H9 (cell line): ENCODE data around the gene NKG7. TPM values are rescaled to one million over a fixed set of nuclear protein-coding genes. Genes with fewer than 3 reads are reported as not detected.

ENCODE experiments used
- DNase-seq: peaks from one replicate; pipeline ENCODE4 v3.0.0-alpha.2; 2017
- H2AFZ ChIP-seq: one replicate; pipeline ENCODE4 v1.6.1; 2013; ENCODE audit warnings: mild to moderate bottlenecking, low read length, control low read depth, moderate library complexity
- H2AK5ac ChIP-seq: 2 replicates; pipeline ENCODE4 v1.6.1; 2013; ENCODE audit warnings: low read length, control low read depth, mixed read lengths; ENCODE audit not compliant: insufficient read length
- H2BK120ac ChIP-seq: one replicate; pipeline ENCODE4 v1.6.1; 2013; ENCODE audit warnings: low read depth, mild to moderate bottlenecking, low read length, control low read depth, inconsistent platforms; ENCODE audit not compliant: poor library complexity, severe bottlenecking
- H2BK12ac ChIP-seq: 2 replicates; pipeline ENCODE4 v1.6.1; 2013; ENCODE audit warnings: low read length, control low read depth, mixed read lengths, low read depth; ENCODE audit not compliant: insufficient read length
- H2BK15ac ChIP-seq: 2 replicates; pipeline ENCODE4 v1.6.1; 2013; ENCODE audit warnings: low read depth, low read length, control low read depth
- H2BK20ac ChIP-seq: one replicate; pipeline ENCODE4 v1.6.1; 2013; ENCODE audit warnings: low read depth, mild to moderate bottlenecking, low read length, control low read depth, inconsistent platforms; ENCODE audit not compliant: poor library complexity, severe bottlenecking
- H2BK5ac ChIP-seq: 2 replicates; pipeline ENCODE4 v1.6.1; 2013; ENCODE audit warnings: low read length, control low read depth, mixed read lengths; ENCODE audit not compliant: insufficient read length
- H3K14ac ChIP-seq: 2 replicates; pipeline ENCODE4 v1.6.1; 2013; ENCODE audit warnings: low read length, control low read depth; ENCODE audit not compliant: insufficient read depth
- H3K18ac ChIP-seq: 2 replicates; pipeline ENCODE4 v1.6.1; 2013; ENCODE audit warnings: low read depth, mild to moderate bottlenecking, mixed read lengths, low read length, control low read depth; ENCODE audit not compliant: insufficient read length
- H3K23ac ChIP-seq: 2 replicates; pipeline ENCODE4 v1.6.1; 2013; ENCODE audit warnings: low read length, control low read depth, mixed read lengths, low read depth; ENCODE audit not compliant: insufficient read length
- H3K23me2 ChIP-seq: 2 replicates; pipeline ENCODE4 v1.6.1; 2013; ENCODE audit warnings: low read depth, mild to moderate bottlenecking, mixed read lengths, low read length, control low read depth; ENCODE audit not compliant: insufficient read length, poor library complexity, severe bottlenecking
- H3K27ac ChIP-seq: 2 replicates; pipeline ENCODE4 v1.5.1; 2013; ENCODE audit warnings: low read length, control low read depth, mixed read lengths, low read depth; ENCODE audit not compliant: insufficient read length
- H3K27me3 ChIP-seq: 2 replicates; pipeline ENCODE4 v1.6.1; 2013; ENCODE audit warnings: low read length, control low read depth, inconsistent platforms; ENCODE audit not compliant: insufficient read depth
- H3K4ac ChIP-seq: 2 replicates; pipeline ENCODE4 v1.6.1; 2013; ENCODE audit warnings: low read depth, mild to moderate bottlenecking, control low read depth, inconsistent platforms, low read length, moderate library complexity
- H3K4me1 ChIP-seq: 2 replicates; pipeline ENCODE4 v1.6.1; 2013; ENCODE audit warnings: low read length, control low read depth, inconsistent platforms; ENCODE audit not compliant: insufficient read depth
- H3K4me2 ChIP-seq: 2 replicates; pipeline ENCODE4 v1.6.1; 2013; ENCODE audit warnings: low read length, control low read depth, mixed read lengths; ENCODE audit not compliant: insufficient read length, insufficient read depth
- H3K56ac ChIP-seq: 2 replicates; pipeline ENCODE4 v1.6.1; 2013; ENCODE audit warnings: low read depth, mild to moderate bottlenecking, mixed read lengths, low read length, control low read depth; ENCODE audit not compliant: insufficient read length
- H3K79me1 ChIP-seq: 2 replicates; pipeline ENCODE4 v1.6.1; 2013; ENCODE audit warnings: low read depth, mild to moderate bottlenecking, moderate library complexity, low read length, control low read depth, inconsistent platforms; ENCODE audit not compliant: insufficient read depth, poor library complexity, severe bottlenecking
- H3K79me2 ChIP-seq: 2 replicates; pipeline ENCODE4 v1.6.1; 2013; ENCODE audit warnings: low read length, control low read depth, inconsistent platforms; ENCODE audit not compliant: insufficient read depth
- H3K9ac ChIP-seq: 2 replicates; pipeline ENCODE4 v1.6.1; 2013; ENCODE audit warnings: low read length, control low read depth, mixed read lengths; ENCODE audit not compliant: insufficient read length; ENCODE audit errors: extremely low read depth
- H3K9me3 ChIP-seq: one replicate; pipeline ENCODE4 v1.6.1; 2013; ENCODE audit warnings: low read depth, low read length, inconsistent platforms; ENCODE audit not compliant: control insufficient read depth
- H3T11ph ChIP-seq: one replicate; pipeline ENCODE4 v1.6.1; 2013; ENCODE audit warnings: mild to moderate bottlenecking, low read length, control low read depth, inconsistent platforms
- H4K20me1 ChIP-seq: one replicate; pipeline ENCODE4 v1.6.1; 2013; ENCODE audit not compliant: control insufficient read depth, insufficient read length, insufficient read depth
- H4K5ac ChIP-seq: 2 replicates; pipeline ENCODE4 v1.6.1; 2013; ENCODE audit warnings: low read depth, mild to moderate bottlenecking, mixed read lengths, low read length, control low read depth; ENCODE audit not compliant: insufficient read length
- H4K8ac ChIP-seq: replicated peaks from 2 replicates; pipeline ENCODE4 v1.6.1; 2013; ENCODE audit warnings: low read length, control low read depth, mixed read lengths, low read depth; ENCODE audit not compliant: insufficient read length
- H4K91ac ChIP-seq: 2 replicates; pipeline ENCODE4 v1.6.1; 2013; ENCODE audit warnings: low read depth, mild to moderate bottlenecking, moderate library complexity, mixed read lengths, low read length, control low read depth; ENCODE audit not compliant: insufficient read length
- H3K27ac Mint-ChIP-seq, 3 experiments: 2 replicates in 2 of 3; 3 replicates in 1 of 3; pipeline ENCODE4 v1.8.0; 2020 to 2021; ENCODE audit warnings: mixed read lengths in 3 of 3, mild to moderate bottlenecking in 1 of 3, moderate library complexity in 1 of 3
- H3K27me3 Mint-ChIP-seq: 2 replicates; pipeline ENCODE4 v1.8.0; 2021; ENCODE audit warnings: low read depth, mild to moderate bottlenecking, moderate library complexity, mixed read lengths
- H3K36me3 Mint-ChIP-seq, 3 experiments: 2 replicates in 2 of 3; 3 replicates in 1 of 3; pipeline ENCODE4 v1.8.0; 2020 to 2021; ENCODE audit warnings: low read depth in 3 of 3, mixed read lengths in 3 of 3; ENCODE audit not compliant: insufficient read depth in 1 of 3
- H3K4me1 Mint-ChIP-seq, 2 experiments: 2 replicates each; pipeline ENCODE4 v1.8.0; 2020; ENCODE audit warnings: mixed read lengths in 2 of 2
- H3K4me3 Mint-ChIP-seq, 2 experiments: 2 replicates in 1 of 2; 3 replicates in 1 of 2; pipeline ENCODE4 v1.8.0; 2020 to 2021; ENCODE audit warnings: mild to moderate bottlenecking in 2 of 2, mixed read lengths in 2 of 2, moderate library complexity in 1 of 2
- H3K9me3 Mint-ChIP-seq, 2 experiments: 2 replicates in 1 of 2; 3 replicates in 1 of 2; pipeline ENCODE4 v1.8.0; 2020; ENCODE audit warnings: mild to moderate bottlenecking in 2 of 2, mixed read lengths in 2 of 2, moderate library complexity in 1 of 2
- CTCF ChIP-seq: fragments of 200-600 bp; sonication (generic); conservative IDR thresholded peaks from 3 replicates; pipeline ENCODE4 v1.8.0; 2021; ENCODE audit warnings: antibody characterized with exemption, mild to moderate bottlenecking
- WGBS: extraction: QIAGEN DNeasy Blood & Tissue Kit; methylation state at CpG from one replicate; pipeline ENCODE4 v1.1.7; 2013; ENCODE audit warnings: missing lambda C conversion rate, low lambda C conversion rate, mixed read lengths; ENCODE audit not compliant: insufficient read length; ENCODE audit errors: extremely low coverage; 5-methylcytosine and 5-hydroxymethylcytosine counted together
- total RNA-seq: library from RNA; stranded (reverse); gene quantifications from 2 replicates; pipeline ENCODE4 v1.2.1, GENCODE V29; 2021

NKG7 gene
- total RNA-seq, 1 experiment from 2014 or later, result not detected

DNA sequence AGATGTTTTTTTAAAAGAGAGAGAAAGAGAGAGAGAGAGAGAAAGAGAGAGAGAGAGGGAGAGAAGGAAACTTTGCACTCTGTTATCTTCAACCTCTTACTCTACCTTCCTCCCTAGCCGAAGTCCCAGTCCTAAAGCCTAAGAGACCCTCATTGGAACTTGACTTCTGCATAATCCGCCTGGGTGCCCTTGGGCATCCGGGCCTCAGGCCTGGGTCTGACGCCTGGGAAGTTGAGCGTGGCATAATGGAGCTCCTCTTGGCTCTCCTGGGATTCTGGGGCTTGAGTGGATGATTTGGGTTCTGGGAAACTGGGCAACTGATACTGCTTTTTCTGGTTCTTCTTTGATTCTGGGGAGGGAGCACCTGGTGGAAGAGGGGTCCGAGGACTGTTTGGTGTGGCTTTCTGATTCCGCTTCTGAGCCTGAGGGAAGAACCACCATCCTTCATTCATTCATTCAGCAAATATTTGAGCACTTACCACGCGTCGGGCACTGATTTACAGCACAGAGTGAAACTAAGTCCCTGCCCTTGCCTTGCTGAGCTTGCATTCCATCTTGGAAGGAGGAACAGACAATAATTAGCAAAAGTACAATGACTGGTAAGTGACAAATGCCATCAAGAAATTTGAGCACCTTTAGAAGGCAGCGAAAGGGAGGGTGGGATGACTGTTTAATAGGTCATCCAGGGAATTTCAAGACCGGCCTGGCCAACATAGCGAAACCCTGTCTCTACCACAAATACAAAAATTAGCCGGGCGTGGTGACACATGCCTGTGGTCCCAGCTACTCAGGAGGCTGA, 38.7 kb upstream of the NKG7 start:
- no peak overlapping the region for H4K5ac ChIP-seq
- Mint-ChIP-seq H3K27ac (peak overlapping the region; percentile 10 to 30 (median 23); a peak in 3 of 7 replicates), H3K4me3 (no peak overlapping the region; a peak in 2 of 5 replicates), H3K9me3 (peaks cover 3 to 4% of the 10 kb centered on the region in 2 experiments; a peak in 2 of 5 replicates), H3K27me3 (no peaks in the 10 kb centered on the region; the same call in 1 of the 2 replicates), H3K36me3 (peaks cover 3 to 33% (median 9%) of the 10 kb centered on the region in 3 experiments; a peak in 5 of 7 replicates), H3K4me1 (peaks cover 39 to 42% of the 10 kb centered on the region in 2 experiments)
- no peak overlapping the region for H4K91ac ChIP-seq
- no peak overlapping the region for H3K4ac ChIP-seq
- H2BK120ac ChIP-seq, result no peak overlapping the region
- no CpG with 5 or more reads among the region's 15 CpGs for WGBS
- no peak overlapping the region for H3K56ac ChIP-seq
- no peak overlapping the region for H3K27ac ChIP-seq
- H2BK12ac ChIP-seq, result no peak overlapping the region
- no peak overlapping the region for H3K14ac ChIP-seq
- H3K27me3 ChIP-seq, result no peaks in the 10 kb centered on the region
- H3K9ac ChIP-seq, result no peak overlapping the region
- no peak overlapping the region for H3K18ac ChIP-seq
- TF ChIP-seq CTCF, result no peak
- no peaks in the 10 kb centered on the region for H3K9me3 ChIP-seq
- H4K8ac ChIP-seq, result no peak overlapping the region
- no peak for DNase-seq
- no peak overlapping the region for H3K4me2 ChIP-seq
- H2BK20ac ChIP-seq, result no peak overlapping the region
- H3K4me1 ChIP-seq, result peaks cover 10% of the 10 kb centered on the region; the same call in 1 of the 2 replicates
- H3K23me2 ChIP-seq, result no peaks in the 10 kb centered on the region
- H2AFZ ChIP-seq, result no peak overlapping the region
- no peak overlapping the region for H2BK15ac ChIP-seq
- no peak overlapping the region for H2AK5ac ChIP-seq
- no peaks in the 10 kb centered on the region for H4K20me1 ChIP-seq
- H3K79me1 ChIP-seq, result no peaks in the 10 kb centered on the region
- H2BK5ac ChIP-seq, result no peak overlapping the region
- H3K79me2 ChIP-seq, result no peaks in the 10 kb centered on the region
- no peak overlapping the region for H3T11ph ChIP-seq
- H3K23ac ChIP-seq, result no peak overlapping the region
